SK-N-SH (cell line): ENCODE results near the gene DLG4. TPM values are rescaled to one million over a fixed set of nuclear protein-coding genes. Genes with fewer than 3 reads are reported as not detected.

ENCODE experiments used
- CTCF ChIA-PET: fragments of 300-600, 350-600 bp; formaldehyde crosslinking; extraction: SDS; loops from one replicate; lab custom pipeline; 2021; lab: Yijun Ruan, JAX
- POLR2A ChIA-PET: fragments of 350-600 bp; sonication (Branson Sonifier 250); formaldehyde crosslinking; extraction: SDS; loops from one replicate; lab custom pipeline; 2020; ENCODE audit warnings: antibody characterized with exemption, inconsistent platforms; lab: Yijun Ruan, JAX
- DNase-seq: peaks from one replicate; pipeline ENCODE4 v3.0.0; 2012
- H2AFZ ChIP-seq: fragments of 200-600 bp; sonication (generic); 2 replicates; pipeline ENCODE4 v1.8.1; 2016; ENCODE audit warnings: antibody characterized with exemption, mild to moderate bottlenecking, low read depth
- H3F3A ChIP-seq: fragments of 200-600 bp; sonication (generic); replicated peaks from 2 replicates; pipeline ENCODE3; 2016; ENCODE audit warnings: antibody characterized with exemption, mild to moderate bottlenecking; ENCODE audit not compliant: insufficient read depth
- H3K27ac ChIP-seq, 2 experiments: fragments of 200-500 bp in 1 of 2; fragments of 200-600 bp in 1 of 2; sonication (Bioruptor generic) in 1 of 2; sonication (generic), shearing (Covaris generic) in 1 of 2; 2 replicates each; pipeline versions ENCODE4 v1.5.1 to v1.6.1; 2014 to 2016; ENCODE audit warnings: low read depth in 2 of 2, inconsistent platforms in 1 of 2, low read length in 1 of 2, mild to moderate bottlenecking in 1 of 2, mixed read lengths in 1 of 2
- H3K27me3 ChIP-seq: fragments of 200-600 bp; sonication (generic), shearing (Covaris generic); 2 replicates; pipeline ENCODE4 v1.6.1; 2016; ENCODE audit warnings: mixed run types; ENCODE audit not compliant: insufficient read depth
- H3K36me3 ChIP-seq, 2 experiments: fragments of 200-500 bp in 1 of 2; fragments of 200-600 bp in 1 of 2; sonication (Bioruptor generic) in 1 of 2; sonication (generic) in 1 of 2; replicated peaks in 1 of 2; 2 replicates each; pipeline versions ENCODE3 to v1.5.1; 2014 to 2016; ENCODE audit warnings: low read length in 1 of 2, mild to moderate bottlenecking in 1 of 2; ENCODE audit not compliant: insufficient read depth in 2 of 2, control insufficient read depth in 1 of 2
- H3K4me1 ChIP-seq, 2 experiments: fragments of 200-500 bp in 1 of 2; fragments of 200-600 bp in 1 of 2; sonication (Bioruptor generic) in 1 of 2; sonication (generic), shearing (Covaris generic) in 1 of 2; 2 replicates each; pipeline versions ENCODE4 v1.5.1 to v1.6.1; 2014 to 2016; ENCODE audit warnings: low read depth in 1 of 2, low read length in 1 of 2, mixed run types in 1 of 2; ENCODE audit not compliant: insufficient read depth in 2 of 2, control insufficient read depth in 1 of 2
- H3K4me2 ChIP-seq: fragments of 200-600 bp; sonication (generic), shearing (Covaris generic); 2 replicates; pipeline ENCODE4 v1.6.1; 2017; ENCODE audit warnings: mixed run types
- H3K4me3 ChIP-seq, 2 experiments: fragments of 200-500 bp in 1 of 2; fragments of 200-600 bp in 1 of 2; sonication (Bioruptor generic) in 1 of 2; sonication (generic), shearing (Covaris generic) in 1 of 2; 2 replicates each; pipeline versions ENCODE4 v1.5.1 to v1.8.1; 2014 to 2016; ENCODE audit warnings: low read depth in 2 of 2, inconsistent platforms in 1 of 2, low read length in 1 of 2, mild to moderate bottlenecking in 1 of 2, mixed read lengths in 1 of 2, moderate library complexity in 1 of 2
- H3K79me2 ChIP-seq: fragments of 200-600 bp; sonication (generic); 2 replicates; pipeline ENCODE4 v1.8.1; 2017; ENCODE audit warnings: mild to moderate bottlenecking; ENCODE audit not compliant: insufficient read depth
- H3K9ac ChIP-seq: fragments of 200-600 bp; sonication (generic); 2 replicates; pipeline ENCODE4 v1.6.1; 2017; ENCODE audit warnings: mixed run types
- H3K9me2 ChIP-seq: fragments of 200-600 bp; sonication (generic); 2 replicates; pipeline ENCODE4 v1.6.1; 2017; ENCODE audit warnings: mixed run types
- H3K9me3 ChIP-seq: fragments of 200-600 bp; sonication (generic); 2 replicates; pipeline ENCODE4 v1.6.1; 2017; ENCODE audit warnings: mixed run types, mild to moderate bottlenecking, moderate library complexity
- H4K20me1 ChIP-seq: fragments of 200-600 bp; sonication (generic); 2 replicates; pipeline ENCODE4 v1.6.1; 2017; ENCODE audit warnings: mild to moderate bottlenecking, mixed run types; ENCODE audit not compliant: insufficient read depth
- CHD2 ChIP-seq: fragments of 150-350 bp; IDR thresholded peaks from 2 replicates; pipeline ENCODE4 v1.6.1; 2018; ENCODE audit warnings: low read length; ENCODE audit not compliant: partially characterized antibody
- CTCF ChIP-seq: fragments of 200-600 bp; sonication (generic); IDR thresholded peaks from 2 replicates; pipeline ENCODE4 v1.6.1; 2017; ENCODE audit warnings: antibody characterized with exemption, mild to moderate bottlenecking, moderate library complexity
- EZH2phosphoT487 ChIP-seq: fragments of 200-600 bp; sonication (generic); IDR thresholded peaks from 2 replicates; pipeline ENCODE4 v1.6.1; 2017; ENCODE audit warnings: low read depth, mixed run types, mild to moderate bottlenecking, antibody characterized with exemption, moderate library complexity, borderline replicate concordance
- FOXM1 ChIP-seq: IDR thresholded peaks from 2 replicates; pipeline ENCODE4 v1.4.0; 2012; ENCODE audit warnings: low read depth, mild to moderate bottlenecking
- GABPA ChIP-seq: IDR thresholded peaks from 2 replicates; pipeline ENCODE4 v1.4.0; 2012; ENCODE audit warnings: low read depth, mild to moderate bottlenecking
- IRF3 ChIP-seq: fragments of 150-350 bp; IDR thresholded peaks from 2 replicates; pipeline ENCODE4 v1.6.1; 2016; ENCODE audit warnings: mild to moderate bottlenecking, low read depth, low read length
- JUND ChIP-seq: IDR thresholded peaks from 2 replicates; pipeline ENCODE4 v1.4.0; 2012
- MAX ChIP-seq: IDR thresholded peaks from 2 replicates; pipeline ENCODE4 v1.4.0; 2012; ENCODE audit warnings: low read depth
- MEF2A ChIP-seq: IDR thresholded peaks from 2 replicates; pipeline ENCODE4 v1.4.0; 2012; ENCODE audit warnings: low read depth, borderline replicate concordance
- NFIC ChIP-seq: IDR thresholded peaks from 2 replicates; pipeline ENCODE4 v1.4.0; 2012; ENCODE audit warnings: borderline replicate concordance
- NRF1 ChIP-seq: IDR thresholded peaks from 2 replicates; pipeline ENCODE4 v1.6.1; 2012; ENCODE audit warnings: low read depth, mild to moderate bottlenecking, low read length
- POLR2AphosphoS5 ChIP-seq: IDR thresholded peaks from 2 replicates; pipeline ENCODE4 v1.6.1; 2012; ENCODE audit warnings: low read depth, low read length
- RAD21 ChIP-seq: IDR thresholded peaks from 2 replicates; pipeline ENCODE4 v1.6.1; 2012; ENCODE audit warnings: mild to moderate bottlenecking, low read length
- RCOR1 ChIP-seq: fragments of 150-350 bp; IDR thresholded peaks from 2 replicates; pipeline ENCODE4 v1.6.1; 2017; ENCODE audit warnings: antibody characterized with exemption, low read length
- RFX5 ChIP-seq: IDR thresholded peaks from 2 replicates; pipeline ENCODE4 v1.6.1; 2012; ENCODE audit warnings: mild to moderate bottlenecking, improper control_type of control experiment, low read length
- RXRA ChIP-seq: IDR thresholded peaks from 2 replicates; pipeline ENCODE4 v1.4.0; 2012; ENCODE audit warnings: low read depth, mild to moderate bottlenecking, borderline replicate concordance
- SIN3A ChIP-seq: IDR thresholded peaks from 2 replicates; pipeline ENCODE4 v1.6.1; 2012; ENCODE audit warnings: low read depth, mild to moderate bottlenecking, low read length, moderate library complexity, borderline replicate concordance
- TAF1 ChIP-seq: IDR thresholded peaks from 2 replicates; pipeline ENCODE4 v1.6.1; 2012; ENCODE audit warnings: low read depth, mild to moderate bottlenecking, low read length, moderate library complexity, borderline replicate concordance
- WGBS: methylation state at CpG from one replicate; pipeline ENCODE4 v1.1.6; 2017; ENCODE audit warnings: low lambda C conversion rate; 5-methylcytosine and 5-hydroxymethylcytosine counted together
- polyA plus RNA-seq, 3 experiments: library from polyadenylated mRNA; depleted of rRNA; stranded (reverse); fragments of >200 nt; gene quantifications; 2 replicates each; pipeline ENCODE4 v1.2.3, GENCODE V29; 2012
- TF ChIP-seq, protein P1 (sequence below): IDR thresholded peaks from 2 replicates; pipeline ENCODE4 v1.4.0; 2012; ENCODE audit warnings: low read depth, borderline replicate concordance

Gene DLG4
- polyA plus RNA-seq, 1 of the 3 experiments (the other 2 are of a cell fraction), result 30.5 TPM

- H3K9me3 ChIP-seq, result no peaks in the 10 kb centered on the region
- POLR2A ChIA-PET, result no interaction called here
- no peaks in the 10 kb centered on the region for H3K27me3 ChIP-seq
- H2AFZ ChIP-seq, result peak within 1 kb of the TSS; percentile 88
- TF ChIP-seq RAD21 (no peak), MEF2A (no peak), TAF1 (no peak), IRF3 (no peak), RFX5 (no peak), SIN3A (no peak)
- H3K27ac ChIP-seq, result no peak within 1 kb of the TSS
- no peak within 1 kb of the TSS for H3K4me2 ChIP-seq
- CTCF ChIA-PET, result interaction anchor here (1.0 to 1.4 kb wide), 2 partner anchors 18 to 34 kb away, joined by 3 to 8 read pairs; no protein-coding TSS in a partner anchor
- peak within 1 kb of the TSS in 1 of 2 experiments; percentile 7; a peak in 1 of 4 replicates for H3K4me3 ChIP-seq
- H3K9ac ChIP-seq, result no peak within 1 kb of the TSS
- WGBS, result 64% methylated on average over 58 of the region's 64 CpGs
- no peaks in the 10 kb centered on the region for H3K79me2 ChIP-seq
- H4K20me1 ChIP-seq, result no peaks in the 10 kb centered on the region
- DNase-seq, result peak; percentile 42
- no peaks in the 10 kb centered on the region for H3K9me2 ChIP-seq
- peaks cover 0 to 6% of the 10 kb centered on the region in 2 experiments; a peak in 2 of 4 replicates for H3K4me1 ChIP-seq
- peaks cover 38% of the 10 kb centered on the region for H3F3A ChIP-seq
- H3K36me3 ChIP-seq, result peaks cover 0 to 16% of the 10 kb centered on the region in 2 experiments
Measured at GRCh38 chr17:7262192-7262934, 42.7 kb upstream of the DLG4 start, which contains the start of gene CLDN7. Gene CLDN7, minus strand, starts transcription at chr17:7262478. Its CDS starts 435 bp downstream, at chr17:7262043.

DNA sequence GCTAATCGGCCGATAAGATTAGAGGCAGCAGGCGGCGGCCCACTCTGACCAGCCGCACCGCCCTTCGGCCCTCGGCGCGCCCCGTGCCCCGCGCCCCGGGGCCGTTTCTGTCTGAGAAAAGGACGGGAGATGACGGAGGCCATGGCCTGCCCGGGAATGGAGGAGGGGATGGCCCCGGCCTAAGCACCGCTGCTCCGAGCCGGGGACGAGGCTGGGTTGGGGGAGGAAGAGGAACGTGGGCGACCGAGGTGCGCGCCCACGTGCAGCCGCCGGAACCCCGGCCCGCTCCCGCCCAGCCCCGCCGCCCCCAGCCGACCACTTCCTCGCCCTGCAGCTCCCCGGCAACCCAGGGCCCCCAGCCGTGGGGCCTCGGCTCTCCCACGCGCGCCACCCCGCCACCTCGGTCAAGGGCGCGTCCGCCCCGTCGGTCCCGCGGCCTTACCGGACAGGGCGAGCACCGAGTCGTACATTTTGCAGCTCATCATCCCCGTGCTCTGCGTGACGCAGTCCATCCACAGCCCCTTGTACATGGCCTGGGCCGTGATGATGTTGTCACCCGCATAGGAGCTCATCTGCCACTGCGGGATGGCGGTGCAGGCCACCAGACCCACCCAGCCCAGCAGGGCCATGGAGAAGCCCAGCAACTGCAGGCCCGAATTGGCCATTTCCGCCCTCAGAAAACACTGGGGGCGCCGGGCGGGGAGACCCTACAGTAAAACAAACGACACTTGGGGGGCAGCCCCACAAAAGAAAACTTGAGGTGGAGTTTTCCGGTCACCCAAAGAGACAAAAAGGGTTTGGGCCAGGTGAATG is 41.9 kb upstream of the DLG4 start:
- Histone ChIP-seq H3K9me2 (no peaks in the 10 kb centered on the region), H3K36me3 (peaks cover 0 to 19% of the 10 kb centered on the region in 2 experiments), H3K4me1 (peaks cover 0 to 6% of the 10 kb centered on the region in 2 experiments; a peak in 2 of 4 replicates), H3K4me3 (peak overlapping the region in 1 of 2 experiments; percentile 7; a peak in 1 of 4 replicates), H3F3A (peaks cover 41% of the 10 kb centered on the region), H3K4me2 (no peak overlapping the region), H3K27ac (no peak overlapping the region), H3K9me3 (no peaks in the 10 kb centered on the region), H4K20me1 (no peaks in the 10 kb centered on the region), H3K79me2 (no peaks in the 10 kb centered on the region), H2AFZ (no peak overlapping the region), H3K27me3 (no peaks in the 10 kb centered on the region), H3K9ac (no peak overlapping the region)
- ChIA-PET POLR2A (no interaction called here), CTCF (interaction anchor here (0.8 to 1.4 kb wide), 3 partner anchors 19 to 35 kb away, joined by 3 to 8 read pairs (median 3); partner anchors contain the start of gene SLC2A4)
- peak; percentile 76 for DNase-seq
- WGBS, result 66% methylated on average over 40 of the region's 71 CpGs
- no peak for TF ChIP-seq RAD21
- TF ChIP-seq RXRA, result no peak
- no peak for TF ChIP-seq CHD2
- no peak for TF ChIP-seq IRF3
- no peak for TF ChIP-seq JUND
- no peak for TF ChIP-seq NFIC
- no peak for TF ChIP-seq GABPA
- TF ChIP-seq MEF2A, result no peak
- no peak for TF ChIP-seq NRF1
- no peak for TF ChIP-seq CTCF
- TF ChIP-seq EZH2phosphoT487, result no peak
- no peak for TF ChIP-seq SIN3A
- no peak for TF ChIP-seq RCOR1
- TF ChIP-seq, protein P1, sequence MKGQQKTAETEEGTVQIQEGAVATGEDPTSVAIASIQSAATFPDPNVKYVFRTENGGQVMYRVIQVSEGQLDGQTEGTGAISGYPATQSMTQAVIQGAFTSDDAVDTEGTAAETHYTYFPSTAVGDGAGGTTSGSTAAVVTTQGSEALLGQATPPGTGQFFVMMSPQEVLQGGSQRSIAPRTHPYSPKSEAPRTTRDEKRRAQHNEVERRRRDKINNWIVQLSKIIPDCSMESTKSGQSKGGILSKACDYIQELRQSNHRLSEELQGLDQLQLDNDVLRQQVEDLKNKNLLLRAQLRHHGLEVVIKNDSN, result no peak
- no peak for TF ChIP-seq POLR2AphosphoS5
- no peak for TF ChIP-seq RFX5
- TF ChIP-seq FOXM1, result no peak
- no peak for TF ChIP-seq MAX
